ENCODE measurements around the gene BCL6B. TPM values are rescaled to one million over a fixed set of nuclear protein-coding genes. Genes with fewer than 3 reads are reported as not detected.

The BCL6B gene
- total RNA-seq, 1 experiment from 2014 or later, result 0.18 TPM

DNA sequence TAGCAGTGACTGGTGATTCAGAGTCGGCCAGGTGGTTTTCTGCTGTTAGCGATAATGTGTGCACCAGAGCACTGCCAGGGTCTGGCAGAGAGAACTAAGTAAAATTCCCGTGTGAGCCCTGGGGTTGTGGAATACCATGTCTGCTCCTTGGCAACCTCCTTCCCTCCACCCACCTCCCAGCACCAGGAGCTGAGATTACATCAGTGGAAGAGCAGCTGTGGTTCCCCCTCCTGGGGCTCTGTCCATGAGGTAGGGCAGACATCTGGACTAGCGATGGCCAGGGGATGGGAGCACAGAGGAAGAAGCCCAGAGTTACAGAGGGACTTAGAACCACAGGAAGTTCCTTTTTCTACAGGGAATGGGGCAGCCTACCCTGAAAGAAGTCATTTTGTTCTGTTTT is 41.4 kb downstream of the BCL6B start:
- CTCF ChIA-PET, result no interaction called here
- no TSS peak for BruUV-seq (replicated peaks)
- no peak for ATAC-seq

DNA sequence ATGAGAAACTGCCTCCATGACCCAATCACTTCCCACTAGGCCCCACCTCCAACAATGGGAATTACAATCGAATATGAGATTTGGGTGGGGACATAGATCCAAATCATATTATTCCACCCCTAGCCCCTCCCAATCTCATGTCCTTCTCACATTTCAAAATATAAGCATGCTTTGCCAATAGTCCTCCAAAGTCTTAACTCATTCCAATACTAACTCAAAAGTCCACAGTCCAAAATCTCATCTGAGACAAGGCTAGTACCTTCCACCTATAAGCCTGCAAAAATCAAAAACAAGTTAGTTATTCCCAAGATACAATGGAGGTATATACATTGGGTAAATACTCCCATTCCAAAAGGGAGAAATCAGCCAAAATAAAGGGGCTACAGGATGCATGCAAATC is 44.3 kb downstream of the BCL6B start:
- ChIA-PET CTCF (no interaction called here), POLR2A (no interaction called here)
- no peak overlapping the region for H3K4me3 ChIP-seq (ENCODE audit: low read depth in 2 of 2, low read length in 2 of 2)
- no peaks in the 10 kb centered on the region for H3K9me3 ChIP-seq (ENCODE audit: control insufficient read depth, insufficient read depth, low read depth, low read length)
- TF ChIP-seq POLR2AphosphoS5 (IDR thresholded peaks at IDR 0.05; ENCODE audit: low read depth, low read length) (no peak), SIN3A (IDR thresholded peaks at IDR 0.05; ENCODE audit: borderline replicate concordance, insufficient read depth, low read depth, low read length) (no peak), TCF7L2 (IDR thresholded peaks at IDR 0.05; ENCODE audit: low read depth, low read length) (no peak)
- TF ChIP-seq, protein P1, sequence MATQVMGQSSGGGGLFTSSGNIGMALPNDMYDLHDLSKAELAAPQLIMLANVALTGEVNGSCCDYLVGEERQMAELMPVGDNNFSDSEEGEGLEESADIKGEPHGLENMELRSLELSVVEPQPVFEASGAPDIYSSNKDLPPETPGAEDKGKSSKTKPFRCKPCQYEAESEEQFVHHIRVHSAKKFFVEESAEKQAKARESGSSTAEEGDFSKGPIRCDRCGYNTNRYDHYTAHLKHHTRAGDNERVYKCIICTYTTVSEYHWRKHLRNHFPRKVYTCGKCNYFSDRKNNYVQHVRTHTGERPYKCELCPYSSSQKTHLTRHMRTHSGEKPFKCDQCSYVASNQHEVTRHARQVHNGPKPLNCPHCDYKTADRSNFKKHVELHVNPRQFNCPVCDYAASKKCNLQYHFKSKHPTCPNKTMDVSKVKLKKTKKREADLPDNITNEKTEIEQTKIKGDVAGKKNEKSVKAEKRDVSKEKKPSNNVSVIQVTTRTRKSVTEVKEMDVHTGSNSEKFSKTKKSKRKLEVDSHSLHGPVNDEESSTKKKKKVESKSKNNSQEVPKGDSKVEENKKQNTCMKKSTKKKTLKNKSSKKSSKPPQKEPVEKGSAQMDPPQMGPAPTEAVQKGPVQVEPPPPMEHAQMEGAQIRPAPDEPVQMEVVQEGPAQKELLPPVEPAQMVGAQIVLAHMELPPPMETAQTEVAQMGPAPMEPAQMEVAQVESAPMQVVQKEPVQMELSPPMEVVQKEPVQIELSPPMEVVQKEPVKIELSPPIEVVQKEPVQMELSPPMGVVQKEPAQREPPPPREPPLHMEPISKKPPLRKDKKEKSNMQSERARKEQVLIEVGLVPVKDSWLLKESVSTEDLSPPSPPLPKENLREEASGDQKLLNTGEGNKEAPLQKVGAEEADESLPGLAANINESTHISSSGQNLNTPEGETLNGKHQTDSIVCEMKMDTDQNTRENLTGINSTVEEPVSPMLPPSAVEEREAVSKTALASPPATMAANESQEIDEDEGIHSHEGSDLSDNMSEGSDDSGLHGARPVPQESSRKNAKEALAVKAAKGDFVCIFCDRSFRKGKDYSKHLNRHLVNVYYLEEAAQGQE (IDR thresholded peaks at IDR 0.05; ENCODE audit: insufficient read depth in 1 of 2, low read depth in 2 of 2, low read length in 1 of 2), result no peak
- TF ChIP-seq, protein P2, sequence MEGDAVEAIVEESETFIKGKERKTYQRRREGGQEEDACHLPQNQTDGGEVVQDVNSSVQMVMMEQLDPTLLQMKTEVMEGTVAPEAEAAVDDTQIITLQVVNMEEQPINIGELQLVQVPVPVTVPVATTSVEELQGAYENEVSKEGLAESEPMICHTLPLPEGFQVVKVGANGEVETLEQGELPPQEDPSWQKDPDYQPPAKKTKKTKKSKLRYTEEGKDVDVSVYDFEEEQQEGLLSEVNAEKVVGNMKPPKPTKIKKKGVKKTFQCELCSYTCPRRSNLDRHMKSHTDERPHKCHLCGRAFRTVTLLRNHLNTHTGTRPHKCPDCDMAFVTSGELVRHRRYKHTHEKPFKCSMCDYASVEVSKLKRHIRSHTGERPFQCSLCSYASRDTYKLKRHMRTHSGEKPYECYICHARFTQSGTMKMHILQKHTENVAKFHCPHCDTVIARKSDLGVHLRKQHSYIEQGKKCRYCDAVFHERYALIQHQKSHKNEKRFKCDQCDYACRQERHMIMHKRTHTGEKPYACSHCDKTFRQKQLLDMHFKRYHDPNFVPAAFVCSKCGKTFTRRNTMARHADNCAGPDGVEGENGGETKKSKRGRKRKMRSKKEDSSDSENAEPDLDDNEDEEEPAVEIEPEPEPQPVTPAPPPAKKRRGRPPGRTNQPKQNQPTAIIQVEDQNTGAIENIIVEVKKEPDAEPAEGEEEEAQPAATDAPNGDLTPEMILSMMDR (IDR thresholded peaks at IDR 0.05), result no peak
- BruUV-seq (replicated peaks), result no TSS peak
- no peaks in the 10 kb centered on the region for H3K36me3 ChIP-seq (ENCODE audit: control insufficient read depth, insufficient read depth, low read length)
- H3K27ac ChIP-seq (ENCODE audit: low read length), result no peak overlapping the region
- in situ Hi-C loops (cut with HindIII; ENCODE audit: low pct_unique_long_range_greater_than_20kb, low sequenced_read_pairs) (no loop called here), intact Hi-C loops (cut with micrococcal nuclease; ENCODE audit: unreplicated experiment) (no loop called here)
- H3K27me3 ChIP-seq (ENCODE audit: control insufficient read depth, insufficient read depth, low read length), result no peaks in the 10 kb centered on the region
- DNase-seq (ENCODE audit: low read depth, low spot score), result no peak
- ATAC-seq, result no peak
- H3K4me1 ChIP-seq (ENCODE audit: control insufficient read depth, insufficient read depth, low read length), result no peaks in the 10 kb centered on the region

More for the DNA sequence above, 41.4 kb downstream of the BCL6B start:
- Histone ChIP-seq H3K27me3 (ENCODE audit: control insufficient read depth, insufficient read depth, low read length) (no peaks in the 10 kb centered on the region), H3K9me3 (ENCODE audit: control insufficient read depth, insufficient read depth, low read depth, low read length) (no peaks in the 10 kb centered on the region), H3K27ac (ENCODE audit: low read length) (no peak overlapping the region), H3K4me1 (ENCODE audit: control insufficient read depth, insufficient read depth, low read length) (peaks cover 10% of the 10 kb centered on the region; the same call in 1 of the 2 replicates), H3K36me3 (ENCODE audit: control insufficient read depth, insufficient read depth, low read length) (no peaks in the 10 kb centered on the region), H3K4me3 (ENCODE audit: low read depth in 2 of 2, low read length in 2 of 2) (no peak overlapping the region)
- in situ Hi-C loops (cut with HindIII; ENCODE audit: low pct_unique_long_range_greater_than_20kb, low sequenced_read_pairs), result no loop called here
- DNase-seq (ENCODE audit: low read depth, low spot score), result no peak
- TF ChIP-seq, protein P2 (IDR thresholded peaks at IDR 0.05), result no peak
- TF ChIP-seq, protein P1 (IDR thresholded peaks at IDR 0.05; ENCODE audit: insufficient read depth in 1 of 2, low read depth in 2 of 2, low read length in 1 of 2), result no peak
- POLR2A ChIA-PET, result no interaction called here
- intact Hi-C loops (cut with micrococcal nuclease; ENCODE audit: unreplicated experiment), result no loop called here

All from Panc1 (cell line).